Stimulated activated CD8-positive, alpha-beta memory T cell treated with anti-CD3 and anti-CD28 coated beads, Interleukin-4, amount 100 ng/mL, for 4 hours (primary cell): Measurements from ENCODE around the gene GNAQ.
"Not testable (repeated sequence)": the region's sequence is repeated elsewhere in the genome, so short reads cannot be mapped to it uniquely, and the experiment has no call there.

Experiments used
- DNase-seq, 2 donors: peaks; one replicate each; pipeline ENCODE4 v3.0.0-alpha.2; 2020; ENCODE audit warnings: low read depth in 2 of 2, low spot score in 1 of 2

Gene GNAQ

DNA sequence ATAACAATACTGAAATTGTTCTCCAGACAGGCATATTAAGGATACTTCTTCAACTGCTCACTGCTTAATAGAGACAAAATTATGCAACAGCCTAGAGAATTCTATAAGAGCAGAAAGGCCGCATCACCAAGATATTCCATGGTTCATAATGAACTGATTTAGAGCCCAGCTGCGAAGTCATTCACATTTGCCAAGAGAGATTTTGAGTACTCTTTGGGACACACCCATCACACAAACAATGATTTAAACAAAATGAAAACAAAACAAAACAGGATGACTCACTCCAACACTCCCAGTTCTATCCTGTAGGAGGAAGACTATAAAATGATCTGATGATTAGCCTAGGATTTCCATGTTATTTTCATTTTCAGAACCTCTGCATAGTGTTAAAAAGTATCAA, 237.8 kb downstream of the GNAQ start:
- DNase-seq: no peak

- DNase-seq: no peak
Observed at GRCh38 chr9:77789891-77790290, 241.7 kb downstream of the GNAQ start.

DNA sequence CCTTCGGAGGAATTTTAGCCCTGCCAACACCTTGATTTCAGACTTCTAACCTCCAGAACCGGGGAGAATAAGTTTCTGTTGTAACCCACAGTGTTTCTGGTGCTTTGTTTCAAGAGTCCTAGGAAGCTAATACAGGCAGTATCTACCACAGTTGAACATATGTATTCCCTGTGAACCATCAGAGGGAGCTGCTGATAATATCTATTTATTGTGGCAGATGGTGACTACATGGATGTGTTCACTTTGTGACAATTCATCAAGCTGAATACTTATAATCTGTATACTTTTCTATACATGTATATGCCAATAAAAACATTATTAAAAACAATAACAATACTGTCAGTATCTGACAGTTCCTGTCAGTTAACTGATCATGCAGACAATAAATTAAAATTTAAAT, 246.3 kb downstream of the GNAQ start:
- DNase-seq: no peak

- DNase-seq: no peak
Observed at GRCh38 chr9:77783518-77783917, 248.1 kb downstream of the GNAQ start.

DNA sequence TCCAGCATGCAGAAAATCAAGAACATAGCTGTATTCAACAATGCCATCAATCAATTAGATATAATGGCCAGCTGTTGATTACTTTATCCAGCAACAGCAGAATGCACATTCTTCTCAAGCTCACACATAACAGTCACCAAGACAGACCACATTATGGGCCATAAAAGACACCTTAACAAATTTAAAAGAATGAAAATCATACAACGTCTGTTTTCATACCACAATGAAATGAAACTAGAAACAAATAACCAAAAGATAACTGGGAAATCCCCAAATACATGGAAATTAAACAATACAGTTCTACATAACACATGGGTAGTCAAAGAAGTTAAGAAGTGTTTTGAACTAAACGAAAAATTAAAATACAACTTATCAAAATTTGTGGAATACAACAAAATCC, 252.6 kb downstream of the GNAQ start:
- no peak for DNase-seq

GRCh38 chr9:77773381-77773780, 258.2 kb downstream of the GNAQ start:
- no peak for DNase-seq

- DNase-seq: no peak
Observed at GRCh38 chr9:77772646-77773045, 259.0 kb downstream of the GNAQ start.

DNA sequence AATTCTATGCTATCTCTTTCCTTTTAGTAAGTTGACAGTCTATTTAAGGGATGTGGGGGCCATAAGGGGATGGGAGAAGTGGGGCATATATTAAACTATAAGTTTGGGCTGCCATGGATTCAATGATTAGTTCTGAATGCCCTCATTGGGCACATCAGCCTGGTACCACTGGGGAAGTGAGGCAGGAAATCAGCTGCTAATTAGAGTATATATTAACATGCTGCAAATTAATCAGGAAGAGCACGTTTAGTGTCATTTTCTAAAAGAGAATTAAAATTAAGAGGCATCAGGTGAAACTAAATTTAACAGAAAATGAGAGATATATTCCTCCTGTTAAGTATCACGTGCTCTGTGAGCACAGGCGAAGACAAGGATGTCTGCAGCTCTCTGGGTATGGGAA, 260.4 kb downstream of the GNAQ start:
- DNase-seq: no peak

- DNase-seq: no peak
Observed at GRCh38 chr9:77770340-77770739, 261.3 kb downstream of the GNAQ start.

GRCh38 chr9:77769246-77769645, 262.4 kb downstream of the GNAQ start:
- DNase-seq: no peak

- DNase-seq: no peak
Observed at GRCh38 chr9:77766587-77766986, 265.0 kb downstream of the GNAQ start.

- DNase-seq: no peak
Observed at GRCh38 chr9:77765781-77766259, 265.8 kb downstream of the GNAQ start.

GRCh38 chr9:77764894-77765780, 266.5 kb downstream of the GNAQ start:
- no peak for DNase-seq

DNA sequence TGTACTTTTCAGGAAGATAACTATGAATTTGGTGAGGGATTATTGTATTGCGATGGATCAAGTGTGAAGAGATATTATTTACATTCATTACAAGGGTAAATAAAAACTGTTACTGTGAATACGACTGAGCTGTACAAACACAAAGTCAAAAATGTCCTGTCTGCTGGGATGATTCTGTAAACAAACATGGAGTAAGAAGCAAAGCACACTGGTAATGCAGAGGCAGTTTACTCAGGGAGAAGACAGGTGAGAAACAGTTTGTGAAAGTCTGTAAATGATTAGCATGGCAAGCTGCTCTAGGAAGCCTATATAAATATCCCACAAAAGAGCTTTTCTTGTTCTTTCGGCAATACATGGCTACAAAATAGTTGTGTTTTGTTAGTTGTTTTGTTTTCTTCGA, 268.0 kb downstream of the GNAQ start:
- DNase-seq: no peak

- not testable (repeated sequence) for DNase-seq
Observed at GRCh38 chr9:77760919-77761318, 270.7 kb downstream of the GNAQ start.

DNA sequence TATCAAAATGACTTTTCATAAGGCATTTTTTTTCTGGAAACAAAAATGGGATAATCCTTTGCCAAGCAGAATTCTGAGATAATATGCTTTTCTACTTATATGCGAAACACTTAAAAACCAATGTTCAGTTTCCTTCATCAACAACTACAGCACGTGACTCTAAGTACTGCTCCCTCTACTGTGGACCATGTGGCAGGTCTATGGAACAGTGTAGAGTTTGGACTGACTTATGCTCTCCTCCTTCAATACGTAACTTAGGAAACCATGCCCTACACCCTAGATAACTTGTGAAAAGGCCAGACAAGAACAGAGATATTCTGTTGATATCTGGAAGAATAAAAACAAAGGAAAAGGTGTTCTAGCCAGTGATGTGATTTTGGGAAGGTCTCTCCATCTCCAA, 272.2 kb downstream of the GNAQ start:
- no peak for DNase-seq

DNA sequence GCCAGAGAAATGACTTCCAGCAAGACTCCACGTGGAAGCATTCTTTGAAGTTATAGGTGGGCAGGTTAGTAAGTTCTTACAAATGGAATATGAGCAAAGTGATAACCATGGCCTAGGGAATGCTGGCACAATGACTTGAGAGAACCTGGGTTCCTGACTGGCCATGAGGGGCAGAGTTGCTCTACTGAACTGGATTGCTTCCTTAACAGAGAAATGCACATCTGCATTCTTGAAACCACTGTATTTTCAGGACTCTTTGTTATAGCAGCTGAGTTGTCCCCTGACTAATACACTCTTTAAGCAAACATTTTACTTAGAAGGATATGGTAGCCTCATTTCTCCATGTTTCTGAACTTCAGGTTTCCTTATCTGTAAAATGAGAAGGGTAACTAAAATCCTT, 275.2 kb downstream of the GNAQ start:
- no peak for DNase-seq

GRCh38 chr9:77753180-77753579, 278.4 kb downstream of the GNAQ start:
- DNase-seq: no peak

- no peak for DNase-seq
Observed at GRCh38 chr9:77752554-77752953, 279.1 kb downstream of the GNAQ start.

- no peak for DNase-seq
Observed at GRCh38 chr9:77751341-77752091, 280.1 kb downstream of the GNAQ start.

GRCh38 chr9:77750981-77751340, 280.6 kb downstream of the GNAQ start:
- DNase-seq: no peak

GRCh38 chr9:77750284-77750683, 281.3 kb downstream of the GNAQ start:
- no peak for DNase-seq
